Brain microvascular endothelial cell (primary cell): ENCODE results near the gene LRP5.
"Not testable (repeated sequence)": the region's sequence is repeated elsewhere in the genome, so short reads cannot be mapped to it uniquely, and the experiment has no call there.

ENCODE experiments used
- DNase-seq: peaks from one replicate; pipeline ENCODE4 v3.0.0-alpha.2; 2020
- H3K27ac ChIP-seq: fragments of 250-450 bp; sonication (Bioruptor Pico); 2 replicates; pipeline ENCODE4 v1.5.1; 2020; ENCODE audit warnings: mild to moderate bottlenecking, moderate library complexity
- H3K27me3 ChIP-seq: fragments of 250-450 bp; sonication (Bioruptor Pico); replicated peaks from 2 replicates; pipeline ENCODE4 v1.5.1; 2020; ENCODE audit warnings: mild to moderate bottlenecking
- H3K36me3 ChIP-seq: fragments of 250-450 bp; sonication (Bioruptor Pico); replicated peaks from 2 replicates; pipeline ENCODE4 v1.5.1; 2020; ENCODE audit warnings: mild to moderate bottlenecking
- H3K4me3 ChIP-seq: 2 replicates; pipeline ENCODE4 v1.5.1; 2011; ENCODE audit warnings: low read depth, mild to moderate bottlenecking, control low read depth, low read length, moderate library complexity
- in situ Hi-C: cut with HindIII; loops from 2 replicates; pipeline ENCODE4 v1.10.0; 2017; ENCODE audit warnings: low sequenced_read_pairs, low pct_ligation_motif_present
- TF ChIP-seq, protein P1 (sequence below): IDR thresholded peaks from 2 replicates; pipeline ENCODE4 v1.5.1; 2011; ENCODE audit warnings: low read depth, mild to moderate bottlenecking, moderate library complexity, low read length, control low read depth, inconsistent platforms; ENCODE audit errors: missing control alignments

The LRP5 gene

GRCh38 chr11:68398995-68399851 is 86.8 kb downstream of the LRP5 start:
- H3K4me3 ChIP-seq: no peak overlapping the region
- no peak for DNase-seq
- H3K36me3 ChIP-seq: peaks cover 4% of the 10 kb centered on the region
- H3K27ac ChIP-seq: no peak overlapping the region
- TF ChIP-seq, protein P1, sequence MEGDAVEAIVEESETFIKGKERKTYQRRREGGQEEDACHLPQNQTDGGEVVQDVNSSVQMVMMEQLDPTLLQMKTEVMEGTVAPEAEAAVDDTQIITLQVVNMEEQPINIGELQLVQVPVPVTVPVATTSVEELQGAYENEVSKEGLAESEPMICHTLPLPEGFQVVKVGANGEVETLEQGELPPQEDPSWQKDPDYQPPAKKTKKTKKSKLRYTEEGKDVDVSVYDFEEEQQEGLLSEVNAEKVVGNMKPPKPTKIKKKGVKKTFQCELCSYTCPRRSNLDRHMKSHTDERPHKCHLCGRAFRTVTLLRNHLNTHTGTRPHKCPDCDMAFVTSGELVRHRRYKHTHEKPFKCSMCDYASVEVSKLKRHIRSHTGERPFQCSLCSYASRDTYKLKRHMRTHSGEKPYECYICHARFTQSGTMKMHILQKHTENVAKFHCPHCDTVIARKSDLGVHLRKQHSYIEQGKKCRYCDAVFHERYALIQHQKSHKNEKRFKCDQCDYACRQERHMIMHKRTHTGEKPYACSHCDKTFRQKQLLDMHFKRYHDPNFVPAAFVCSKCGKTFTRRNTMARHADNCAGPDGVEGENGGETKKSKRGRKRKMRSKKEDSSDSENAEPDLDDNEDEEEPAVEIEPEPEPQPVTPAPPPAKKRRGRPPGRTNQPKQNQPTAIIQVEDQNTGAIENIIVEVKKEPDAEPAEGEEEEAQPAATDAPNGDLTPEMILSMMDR: no peak
- H3K27me3 ChIP-seq: no peaks in the 10 kb centered on the region
- in situ Hi-C loops: no loop called here

DNA sequence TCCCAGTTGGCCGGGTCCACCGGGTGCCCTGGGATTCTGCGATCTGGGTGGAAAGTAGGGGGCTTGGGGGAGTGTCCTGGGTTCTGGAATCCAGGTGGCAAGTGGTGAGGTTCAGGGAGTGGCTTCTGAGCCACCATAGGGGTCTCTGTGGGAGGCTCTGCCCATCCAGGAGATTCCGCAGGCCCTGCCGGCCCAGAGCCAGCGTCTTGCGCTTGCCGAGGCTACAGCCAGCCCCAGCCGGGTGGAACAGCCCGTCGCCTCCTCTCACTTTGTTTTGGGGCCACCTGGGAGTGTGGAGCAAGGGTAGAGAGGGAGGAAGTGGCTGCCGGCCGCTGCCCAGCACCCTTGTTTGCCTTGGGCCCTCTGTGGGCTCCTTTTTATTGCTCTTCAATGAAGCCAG is 87.5 kb downstream of the LRP5 start:
- TF ChIP-seq, protein P1: no peak

GRCh38 chr11:68400584-68400983 is 88.2 kb downstream of the LRP5 start:
- H3K27me3 ChIP-seq, DNase-seq, H3K27ac ChIP-seq, in situ Hi-C loops, H3K4me3 ChIP-seq, H3K36me3 ChIP-seq: not testable (repeated sequence)

More for the DNA sequence above, 87.5 kb downstream of the LRP5 start:
- Histone ChIP-seq H3K27ac (no peak overlapping the region), H3K27me3 (no peaks in the 10 kb centered on the region), H3K36me3 (peaks cover 7% of the 10 kb centered on the region), H3K4me3 (no peak overlapping the region)
- in situ Hi-C loops: no loop called here
- no peak for DNase-seq

DNA sequence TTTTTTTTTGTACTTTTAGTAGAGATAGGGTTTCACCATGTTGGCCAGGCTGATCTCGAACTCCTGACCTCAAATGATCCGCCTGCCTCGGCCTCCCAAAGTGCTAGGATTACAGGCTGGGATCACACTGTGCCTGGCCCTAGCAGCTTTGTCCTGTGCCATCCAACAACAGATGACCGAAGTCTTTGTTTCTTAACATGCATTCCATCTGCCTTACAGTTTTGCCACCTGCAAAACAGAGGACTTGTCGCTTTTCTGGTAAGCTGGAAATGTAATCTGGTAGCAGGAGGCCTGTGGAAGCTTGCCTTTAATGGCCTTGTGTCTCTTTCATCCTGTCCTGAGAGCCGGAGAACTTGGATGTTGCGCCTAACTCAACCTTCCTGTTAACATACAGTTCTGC is 89.5 kb downstream of the LRP5 start:
- no peaks in the 10 kb centered on the region for H3K27me3 ChIP-seq
- DNase-seq: no peak
- in situ Hi-C loops: no loop called here
- H3K4me3 ChIP-seq: no peak overlapping the region
- TF ChIP-seq, protein P1: no peak
- H3K27ac ChIP-seq: no peak overlapping the region
- H3K36me3 ChIP-seq: peaks cover 13% of the 10 kb centered on the region

- Histone ChIP-seq H3K36me3 (peaks cover 13% of the 10 kb centered on the region), H3K27me3 (no peaks in the 10 kb centered on the region), H3K4me3 (no peak overlapping the region), H3K27ac (no peak overlapping the region)
- in situ Hi-C loops: no loop called here
- no peak for DNase-seq
- TF ChIP-seq, protein P1: no peak
Observed at GRCh38 chr11:68402355-68403031, 90.1 kb downstream of the LRP5 start.

DNA sequence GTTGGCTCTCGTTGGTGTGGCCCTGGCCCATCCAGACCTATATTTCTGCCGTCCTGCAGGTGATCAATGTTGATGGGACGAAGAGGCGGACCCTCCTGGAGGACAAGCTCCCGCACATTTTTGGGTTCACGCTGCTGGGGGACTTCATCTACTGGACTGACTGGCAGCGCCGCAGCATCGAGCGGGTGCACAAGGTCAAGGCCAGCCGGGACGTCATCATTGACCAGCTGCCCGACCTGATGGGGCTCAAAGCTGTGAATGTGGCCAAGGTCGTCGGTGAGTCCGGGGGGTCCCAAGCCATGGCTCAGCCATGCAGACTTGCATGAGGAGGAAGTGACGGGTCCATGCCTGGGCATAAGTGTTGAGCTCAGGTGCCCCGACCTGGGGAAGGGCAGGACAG is 91.0 kb downstream of the LRP5 start:
- H3K36me3 ChIP-seq: peaks cover 13% of the 10 kb centered on the region
- in situ Hi-C loops: no loop called here
- no peaks in the 10 kb centered on the region for H3K27me3 ChIP-seq
- no peak for DNase-seq
- TF ChIP-seq, protein P1: no peak
- H3K4me3 ChIP-seq: no peak overlapping the region
- no peak overlapping the region for H3K27ac ChIP-seq
